Osteocyte (in vitro differentiated cells): ENCODE data around the gene DIPK1B. TPM values are rescaled to one million over a fixed set of nuclear protein-coding genes. Genes with fewer than 3 reads are reported as not detected.

Experiments
- DNase-seq: peaks from one replicate; pipeline ENCODE4 v3.0.0; 2021; ENCODE audit warnings: mixed read lengths; ENCODE audit not compliant: unreplicated experiment; ENCODE audit errors: extremely low spot score
- H3K27ac Mint-ChIP-seq: one replicate; pipeline ENCODE4 v1.8.0; 2021; ENCODE audit warnings: mild to moderate bottlenecking, mixed read lengths; ENCODE audit not compliant: unreplicated experiment
- H3K27me3 Mint-ChIP-seq: one replicate; pipeline ENCODE4 v1.8.0; 2021; ENCODE audit warnings: mixed read lengths; ENCODE audit not compliant: unreplicated experiment
- H3K36me3 Mint-ChIP-seq: one replicate; pipeline ENCODE4 v1.8.0; 2021; ENCODE audit warnings: mixed read lengths; ENCODE audit not compliant: unreplicated experiment
- H3K4me1 Mint-ChIP-seq: one replicate; pipeline ENCODE4 v1.8.0; 2021; ENCODE audit warnings: mixed read lengths; ENCODE audit not compliant: unreplicated experiment
- H3K4me3 Mint-ChIP-seq: one replicate; pipeline ENCODE4 v1.8.0; 2021; ENCODE audit warnings: mild to moderate bottlenecking, moderate library complexity, mixed read lengths; ENCODE audit not compliant: unreplicated experiment
- H3K9me3 Mint-ChIP-seq: one replicate; pipeline ENCODE4 v1.8.0; 2021; ENCODE audit warnings: mixed read lengths; ENCODE audit not compliant: unreplicated experiment
- CTCF ChIP-seq: fragments of 200-600 bp; sonication (generic); IDR thresholded peaks from 2 replicates; pipeline ENCODE4 v1.5.0; 2021; ENCODE audit warnings: antibody characterized with exemption, mild to moderate bottlenecking, moderate library complexity
- total RNA-seq: library from RNA; stranded (reverse); gene quantifications from 2 replicates; pipeline ENCODE4 v1.2.1, GENCODE V29; 2021

The DIPK1B gene
- total RNA-seq, 1 donor from 2014 or later: 11.4 TPM

DNA sequence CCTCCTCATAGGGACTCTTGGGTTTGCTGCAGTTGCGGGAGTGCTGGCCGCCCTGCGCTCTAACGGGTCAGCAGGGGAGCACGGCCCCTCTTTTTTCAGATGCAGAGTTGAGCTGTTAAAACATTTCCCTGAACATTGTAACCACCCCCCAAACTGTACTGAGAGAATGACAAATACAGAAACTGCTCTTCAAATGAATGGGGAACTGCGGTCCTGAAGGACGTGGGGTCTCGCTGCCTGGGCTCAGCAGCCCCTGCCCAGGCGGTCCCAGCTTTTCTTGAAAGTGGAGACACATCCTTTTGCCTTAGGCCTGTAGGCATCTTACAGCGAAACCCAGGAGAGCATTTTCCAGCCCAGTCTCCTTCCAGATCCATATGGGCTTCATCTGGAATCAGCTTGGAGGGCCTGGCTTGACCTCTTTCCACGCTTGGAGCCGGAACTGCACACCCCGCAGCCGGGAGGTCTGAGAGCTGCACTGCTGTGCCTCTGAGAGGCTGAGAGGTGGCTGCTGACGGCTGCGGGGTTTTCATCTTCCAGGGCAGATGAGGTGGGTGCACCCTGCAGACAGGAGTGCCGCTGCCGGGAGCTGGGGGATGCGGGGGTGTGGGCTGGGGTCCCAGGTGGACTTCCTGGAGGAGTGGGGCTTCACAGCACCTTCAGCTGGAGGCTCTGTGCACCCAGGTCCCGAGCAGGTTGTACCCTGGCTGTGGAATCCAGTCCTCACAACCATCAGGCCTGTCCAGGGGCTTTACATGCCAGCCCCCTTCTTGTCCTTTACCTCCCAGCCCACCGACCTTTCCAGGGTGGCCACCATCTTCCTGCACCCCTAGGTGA is 23.9 kb upstream of the DIPK1B start:
- Mint-ChIP-seq H3K27ac (no peak overlapping the region), H3K4me3 (peak overlapping the region; percentile 32), H3K9me3 (no peaks in the 10 kb centered on the region), H3K27me3 (no peaks in the 10 kb centered on the region), H3K36me3 (no peaks in the 10 kb centered on the region), H3K4me1 (peaks cover 13% of the 10 kb centered on the region)
- no peak for TF ChIP-seq CTCF
- DNase-seq: no peak

- no peak for DNase-seq
- Mint-ChIP-seq H3K27me3 (no peaks in the 10 kb centered on the region), H3K4me1 (peaks cover 13% of the 10 kb centered on the region), H3K27ac (no peak overlapping the region), H3K4me3 (no peak overlapping the region), H3K36me3 (no peaks in the 10 kb centered on the region), H3K9me3 (no peaks in the 10 kb centered on the region)
- no peak for TF ChIP-seq CTCF
Measured at GRCh38 chr9:136689108-136689460, 23.3 kb upstream of the DIPK1B start.

- H3K4me3 Mint-ChIP-seq: no peak overlapping the region
- no peaks in the 10 kb centered on the region for H3K27me3 Mint-ChIP-seq
- no peak overlapping the region for H3K27ac Mint-ChIP-seq
- no peak for TF ChIP-seq CTCF
- no peaks in the 10 kb centered on the region for H3K9me3 Mint-ChIP-seq
- no peaks in the 10 kb centered on the region for H3K36me3 Mint-ChIP-seq
- H3K4me1 Mint-ChIP-seq: peaks cover 13% of the 10 kb centered on the region
- no peak for DNase-seq
Measured at GRCh38 chr9:136690104-136690805, 22.1 kb upstream of the DIPK1B start.

DNA sequence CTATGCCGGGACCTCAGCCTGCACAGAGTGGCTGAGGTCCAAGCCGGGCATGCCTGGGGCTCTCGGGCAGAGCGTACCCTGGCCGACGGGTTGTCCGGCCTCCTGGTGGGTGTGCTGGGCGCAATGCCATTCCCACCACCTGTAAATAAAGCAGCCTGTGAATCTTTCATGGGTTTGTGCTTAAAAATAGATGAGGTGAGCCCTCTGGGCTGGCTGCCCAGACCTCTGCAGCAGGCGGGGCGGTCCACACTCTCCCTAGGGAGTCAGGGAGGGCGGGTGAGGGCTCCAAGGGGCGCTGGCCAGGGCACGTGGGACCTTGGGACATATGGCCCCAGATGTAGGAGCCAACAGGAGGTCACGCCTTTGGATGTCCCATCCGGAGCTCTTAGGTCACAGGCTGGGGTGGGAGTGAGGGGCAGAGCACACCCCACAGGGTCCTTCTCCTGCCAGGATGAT is 21.5 kb upstream of the DIPK1B start:
- TF ChIP-seq CTCF: no peak
- Mint-ChIP-seq H3K4me3 (no peak overlapping the region), H3K36me3 (no peaks in the 10 kb centered on the region), H3K4me1 (peaks cover 14% of the 10 kb centered on the region), H3K27ac (no peak overlapping the region), H3K9me3 (no peaks in the 10 kb centered on the region), H3K27me3 (no peaks in the 10 kb centered on the region)
- DNase-seq: no peak
